AG08395 (cell line): Measurements from ENCODE around the gene HEPN1.
"Not testable (repeated sequence)": the region's sequence is repeated elsewhere in the genome, so short reads cannot be mapped to it uniquely, and the experiment has no call there.

Experiments used
- DNase-seq: peaks from one replicate; pipeline ENCODE4 v3.0.0; 2012; ENCODE audit warnings: mixed read lengths, low spot score

The HEPN1 gene

GRCh38 chr11:124942466-124943253 lies 23.6 kb downstream of the HEPN1 start:
- no peak for DNase-seq

GRCh38 chr11:124943254-124943616 lies 24.2 kb downstream of the HEPN1 start:
- no peak for DNase-seq

GRCh38 chr11:124943741-124944140 lies 24.7 kb downstream of the HEPN1 start:
- DNase-seq, result no peak

- no peak for DNase-seq
Observed at GRCh38 chr11:124944565-124944964, 25.5 kb downstream of the HEPN1 start.

DNA sequence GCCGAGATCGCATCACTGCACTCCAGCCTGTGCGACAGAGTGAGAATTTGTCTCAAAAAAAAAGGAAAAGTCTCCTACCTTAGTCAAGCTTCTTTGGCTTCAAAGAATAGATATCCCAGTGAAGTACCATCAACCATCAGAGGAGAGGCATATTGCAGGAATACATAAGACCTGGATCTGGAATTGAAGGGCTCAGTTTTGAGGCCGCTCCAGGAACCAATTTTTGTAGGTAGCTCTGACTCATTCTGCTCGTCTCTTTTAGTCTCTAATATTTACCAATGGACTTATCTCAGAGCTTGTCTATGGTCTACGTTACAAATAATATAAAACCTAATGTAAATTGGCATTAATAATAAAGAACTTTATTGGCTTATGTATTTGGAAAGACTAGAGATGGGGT lies 26.8 kb downstream of the HEPN1 start:
- DNase-seq, result no peak

DNA sequence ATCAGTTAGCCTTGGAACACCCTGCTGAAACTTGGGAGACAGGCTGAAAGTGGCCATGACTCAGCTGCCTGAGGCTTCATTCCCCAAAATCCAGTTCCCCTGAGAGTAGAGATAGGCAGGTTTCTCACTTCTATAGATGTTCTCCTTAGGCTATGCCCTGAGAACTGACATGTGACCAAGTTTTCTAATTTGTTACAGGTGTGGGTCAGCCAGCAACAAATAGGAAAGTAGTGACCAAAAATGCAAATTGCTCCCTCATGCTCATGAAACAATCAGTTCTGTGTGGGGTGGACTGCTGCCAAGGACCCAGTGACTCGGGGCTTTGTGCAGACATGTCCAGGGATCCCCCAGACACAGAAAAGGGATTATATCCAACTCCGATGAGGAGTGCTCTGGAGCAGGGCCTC lies 27.7 kb downstream of the HEPN1 start:
- DNase-seq, result peak; percentile 35

DNA sequence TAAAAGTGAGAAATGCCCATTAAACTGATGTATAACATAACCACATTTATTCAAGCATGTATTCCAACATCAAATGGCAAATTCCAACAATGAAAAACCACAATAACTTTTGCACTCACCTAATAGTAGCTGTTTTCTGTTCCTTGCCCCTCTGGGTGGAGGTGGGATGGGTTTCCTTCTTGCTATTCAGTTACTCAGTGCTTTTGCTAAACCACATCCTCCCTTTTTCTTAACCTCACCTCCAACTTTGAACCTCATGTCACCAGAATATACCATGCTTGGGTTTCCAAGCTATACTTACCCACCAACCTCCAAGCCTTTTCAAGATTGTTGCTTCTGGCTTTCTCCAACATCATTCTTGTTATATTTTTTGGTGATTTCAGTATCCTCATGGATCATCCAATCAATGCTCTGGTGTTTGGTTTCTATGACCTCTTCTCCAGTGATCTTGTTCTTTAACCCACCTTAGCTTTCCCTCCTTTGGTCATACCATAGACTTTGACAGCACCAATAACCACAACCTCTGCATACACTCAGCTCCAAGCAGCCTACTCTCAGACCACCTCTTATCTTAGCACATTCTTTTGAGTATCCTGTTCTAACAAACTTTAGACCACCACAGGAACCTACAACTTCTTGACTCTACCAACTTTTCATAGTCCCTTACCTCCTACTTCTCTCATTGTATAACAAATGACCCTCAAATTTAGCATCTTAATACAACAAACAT lies 31.7 kb downstream of the HEPN1 start:
- no peak for DNase-seq

DNA sequence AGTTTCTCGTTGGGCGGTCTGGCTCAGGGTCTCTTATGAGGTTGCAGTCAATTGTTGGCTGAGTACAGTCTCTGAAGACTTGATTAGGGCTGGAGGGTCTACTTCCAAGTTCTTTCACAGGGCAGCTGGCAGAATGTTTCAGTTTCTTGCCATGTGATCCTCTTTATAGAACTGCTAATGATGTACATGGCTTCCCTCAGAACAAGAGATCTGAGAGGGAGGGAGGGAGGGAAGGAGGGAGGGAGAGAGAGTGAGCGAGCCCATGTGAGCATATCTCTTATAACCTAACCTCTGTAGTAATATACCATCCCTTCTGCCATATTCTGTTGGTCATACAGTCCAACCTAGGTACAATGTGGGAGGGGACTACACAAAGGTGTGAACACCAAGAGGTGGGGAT lies 32.3 kb downstream of the HEPN1 start:
- no peak for DNase-seq

GRCh38 chr11:124953753-124954589 lies 34.9 kb downstream of the HEPN1 start, which contains the start of gene CCDC15:
Gene CCDC15 (plus strand): TSS chr11:124954202. CDS start chr11:124954733, 531 bp downstream.
- DNase-seq, result peak; percentile 97

GRCh38 chr11:124954590-124954955 lies 35.5 kb downstream of the HEPN1 start:
- DNase-seq, result no peak

- no peak for DNase-seq
Observed at GRCh38 chr11:124955035-124955434, 36.0 kb downstream of the HEPN1 start.

DNA sequence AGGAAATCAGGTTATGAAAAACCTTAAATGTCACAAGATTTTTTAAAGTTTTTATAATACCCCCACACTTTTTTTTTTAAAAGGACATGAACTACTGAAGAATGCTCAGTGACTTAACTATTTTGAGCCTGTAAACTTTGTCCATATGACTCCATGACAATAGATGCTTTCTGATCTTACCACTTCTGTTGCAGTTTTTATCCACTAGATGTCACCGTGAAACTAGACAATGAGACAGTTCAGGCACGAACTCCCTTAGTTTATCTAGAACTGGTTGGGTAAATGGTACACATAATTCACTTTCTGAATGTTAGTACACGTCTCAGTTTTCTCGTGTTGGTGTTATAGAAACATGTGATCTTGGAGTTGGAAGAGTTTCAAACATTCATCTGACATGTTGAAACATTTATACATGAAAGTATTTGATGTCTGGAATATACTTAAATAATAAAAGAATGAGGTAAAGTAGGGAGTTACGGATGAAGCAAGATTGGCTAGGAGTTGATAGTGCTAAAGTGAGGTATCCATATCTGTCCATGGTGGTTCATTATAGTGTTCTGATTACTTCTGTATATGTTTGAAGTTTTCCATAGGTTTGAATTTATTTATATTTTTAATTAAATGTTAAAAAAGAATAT lies 43.0 kb downstream of the HEPN1 start:
- peak; percentile 80 for DNase-seq

DNA sequence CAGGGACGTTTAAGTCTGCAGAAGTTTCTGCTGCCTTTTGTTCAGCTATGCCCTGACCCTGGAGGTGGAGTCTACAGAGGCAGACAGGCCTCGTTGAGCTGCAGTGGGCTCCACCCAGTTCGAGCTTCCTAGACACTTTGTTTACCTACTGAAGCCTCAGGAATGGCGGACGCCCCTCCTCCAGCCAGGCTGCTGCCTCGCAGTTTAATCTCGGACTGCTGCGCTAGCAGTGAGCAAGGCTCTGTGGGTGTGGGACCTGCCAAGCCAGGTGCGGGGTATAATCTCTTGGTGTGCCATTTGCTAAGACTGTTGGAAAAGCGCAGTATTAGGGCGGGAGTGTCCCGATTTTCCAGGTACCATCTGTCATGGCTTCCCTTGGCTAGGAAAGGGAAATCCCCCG lies 49.1 kb downstream of the HEPN1 start:
- DNase-seq, result not testable (repeated sequence)
